ENCODE data around the gene PI4KA. TPM values are rescaled to one million over a fixed set of nuclear protein-coding genes. Genes with fewer than 3 reads are reported as not detected.

PI4KA gene
- total and polyA plus RNA-seq, 2 donors = 32.5 to 64.0 TPM

DNA sequence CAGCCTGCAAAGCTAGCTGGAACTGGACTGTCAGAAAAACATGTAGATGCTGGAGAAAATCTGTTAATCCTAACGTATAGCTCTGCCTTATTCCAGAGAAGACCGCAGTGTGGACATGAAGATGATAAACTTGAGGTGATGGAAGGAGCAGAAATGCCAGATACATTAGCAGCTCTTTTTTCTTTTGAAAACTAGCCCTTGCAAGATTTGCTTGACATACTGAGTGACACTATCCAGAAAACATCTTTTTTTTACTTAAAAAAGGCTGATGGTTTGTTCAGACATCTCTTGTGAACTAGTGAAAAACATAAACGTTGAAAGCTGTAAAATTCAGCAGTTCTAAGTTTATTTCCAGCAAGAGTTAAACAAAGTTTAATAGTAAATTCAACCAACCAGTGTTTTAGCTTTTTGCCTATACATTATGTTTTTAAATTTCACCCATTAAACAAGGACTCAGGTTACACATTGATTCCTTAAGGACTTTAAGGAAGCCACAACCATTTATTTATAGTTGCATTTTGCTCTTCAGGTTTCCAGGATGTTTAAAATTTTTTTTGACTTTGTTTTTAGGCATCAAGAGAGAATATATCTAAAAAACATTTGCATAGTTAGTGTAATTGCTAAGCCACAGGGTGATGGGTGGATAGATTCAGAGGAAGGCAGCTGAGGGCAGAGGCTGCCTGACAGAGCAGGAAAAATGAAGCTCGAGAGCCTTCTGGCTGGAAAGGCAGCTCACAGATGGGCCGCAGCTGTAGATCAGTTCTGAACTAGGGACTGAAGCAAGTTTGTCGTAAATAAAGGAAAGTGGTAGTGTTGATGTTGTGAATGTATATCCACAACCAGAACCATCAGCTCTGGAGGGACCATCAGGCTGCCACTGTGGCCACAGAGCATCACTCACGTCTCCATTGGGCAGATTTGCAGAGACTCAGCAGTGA lies 9.7 kb upstream of the PI4KA start:
- no peak for DNase-seq (ENCODE audit: low read depth in 6 of 9, low spot score in 9 of 9)
- H3K36me3 ChIP-seq (ENCODE audit: control insufficient read depth in 2 of 2, insufficient read depth in 2 of 2, low read length in 1 of 2) = peaks cover 27 to 29% of the 10 kb centered on the region in 2 donors
- H3K27ac ChIP-seq (ENCODE audit: low read depth in 1 of 2, low read length in 1 of 2) = no peak overlapping the region
- H3K9me3 ChIP-seq (ENCODE audit: control insufficient read depth in 2 of 2, insufficient read depth in 1 of 2, low read length in 1 of 2) = no peaks in the 10 kb centered on the region
- WGBS = 93% methylated on average over 7 of the region's 7 CpGs
- no peak overlapping the region for H3K4me3 ChIP-seq (ENCODE audit: low read length in 2 of 2)
- no peaks in the 10 kb centered on the region for H3K27me3 ChIP-seq (ENCODE audit: control insufficient read depth in 2 of 2, insufficient read depth in 1 of 2, low read length in 1 of 2)
- peaks cover 2 to 12% of the 10 kb centered on the region in 2 donors for H3K4me1 ChIP-seq (ENCODE audit: control insufficient read depth in 2 of 2, insufficient read depth in 2 of 2, low read length in 2 of 2)

DNA sequence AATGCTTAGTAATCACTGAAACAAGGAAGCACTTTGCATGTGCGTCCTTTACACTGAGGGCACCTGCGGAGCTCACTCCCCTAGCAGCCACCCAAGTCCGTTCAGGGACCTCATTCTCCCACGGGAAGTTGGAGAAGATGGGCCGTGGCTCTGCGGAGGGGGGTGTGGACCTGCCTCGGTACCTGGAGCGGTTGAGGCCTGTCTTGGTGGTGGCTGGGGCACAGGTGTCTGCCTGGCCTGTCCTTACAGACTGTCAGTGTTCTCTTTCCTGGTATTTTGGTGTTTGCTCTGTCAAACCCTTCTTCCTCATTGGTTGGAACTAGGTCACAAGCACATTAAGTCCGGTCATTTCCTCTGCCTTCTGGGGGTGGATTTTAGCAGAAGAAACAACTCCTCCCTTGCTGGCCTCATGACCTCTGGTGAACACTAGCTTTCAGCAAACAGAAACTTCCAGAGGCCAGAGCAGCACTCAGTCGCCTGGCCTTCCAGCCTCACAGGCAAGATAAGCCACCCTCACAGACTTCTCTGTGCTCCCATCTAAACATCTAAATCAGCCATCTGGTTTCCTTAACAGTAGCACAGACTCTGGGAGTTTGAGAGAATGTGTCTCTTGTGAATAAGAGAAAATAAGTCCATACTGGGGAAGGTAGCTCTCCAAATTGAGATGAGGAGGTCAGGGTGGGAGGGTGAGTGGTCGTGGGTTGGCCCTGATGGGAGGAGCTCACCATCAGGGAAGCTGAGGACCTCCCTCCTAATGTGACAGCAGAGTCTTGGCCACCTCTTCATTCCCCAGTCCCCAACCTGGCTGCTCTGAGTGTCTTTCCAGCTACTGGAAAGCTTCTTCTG lies 8.8 kb upstream of the PI4KA start:
- Histone ChIP-seq H3K9me3 (ENCODE audit: control insufficient read depth in 2 of 2, insufficient read depth in 1 of 2, low read length in 1 of 2) (no peaks in the 10 kb centered on the region), H3K36me3 (ENCODE audit: control insufficient read depth in 2 of 2, insufficient read depth in 2 of 2, low read length in 1 of 2) (peaks cover 24 to 32% of the 10 kb centered on the region in 2 donors), H3K4me1 (ENCODE audit: control insufficient read depth in 2 of 2, insufficient read depth in 2 of 2, low read length in 2 of 2) (peaks cover 2 to 15% of the 10 kb centered on the region in 2 donors), H3K27ac (ENCODE audit: low read depth in 1 of 2, low read length in 1 of 2) (peak overlapping the region; percentile 37 to 46), H3K27me3 (ENCODE audit: control insufficient read depth in 2 of 2, insufficient read depth in 1 of 2, low read length in 1 of 2) (no peaks in the 10 kb centered on the region), H3K4me3 (ENCODE audit: low read length in 2 of 2) (no peak overlapping the region)
- DNase-seq (ENCODE audit: low read depth in 6 of 9, low spot score in 9 of 9) = no peak
- 89% methylated on average over 11 of the region's 11 CpGs for WGBS

DNA sequence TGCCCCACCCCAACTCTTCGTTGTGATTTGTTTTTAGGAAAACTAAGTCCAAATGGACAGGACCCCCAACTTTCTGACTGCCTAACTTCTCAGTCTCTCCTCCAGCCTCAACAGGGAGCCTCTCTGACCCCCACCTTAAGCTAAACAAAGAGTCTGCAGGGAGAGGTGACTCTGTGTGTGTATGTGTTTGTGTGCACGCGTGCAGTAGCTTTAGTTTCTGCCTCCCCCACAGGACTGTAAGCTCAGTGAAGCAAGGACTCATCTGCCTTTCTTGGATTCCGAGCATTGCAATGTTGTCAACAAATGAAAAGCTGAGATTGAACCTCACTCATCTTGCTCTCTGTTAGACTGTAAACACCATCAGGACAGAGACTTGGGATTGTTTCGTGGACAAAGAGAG lies 8.1 kb upstream of the PI4KA start:
- DNase-seq (ENCODE audit: low read depth in 6 of 9, low spot score in 9 of 9) = no peak
- H3K4me3 ChIP-seq (ENCODE audit: low read length in 2 of 2) = no peak overlapping the region
- H3K27ac ChIP-seq (ENCODE audit: low read depth in 1 of 2, low read length in 1 of 2) = no peak overlapping the region
- H3K9me3 ChIP-seq (ENCODE audit: control insufficient read depth in 2 of 2, insufficient read depth in 1 of 2, low read length in 1 of 2) = no peaks in the 10 kb centered on the region
- no peaks in the 10 kb centered on the region for H3K27me3 ChIP-seq (ENCODE audit: control insufficient read depth in 2 of 2, insufficient read depth in 1 of 2, low read length in 1 of 2)
- 94% methylated on average over 5 of the region's 5 CpGs for WGBS
- peaks cover 29 to 34% of the 10 kb centered on the region in 2 donors for H3K36me3 ChIP-seq (ENCODE audit: control insufficient read depth in 2 of 2, insufficient read depth in 2 of 2, low read length in 1 of 2)
- H3K4me1 ChIP-seq (ENCODE audit: control insufficient read depth in 2 of 2, insufficient read depth in 2 of 2, low read length in 2 of 2) = peaks cover 2 to 15% of the 10 kb centered on the region in 2 donors

DNA sequence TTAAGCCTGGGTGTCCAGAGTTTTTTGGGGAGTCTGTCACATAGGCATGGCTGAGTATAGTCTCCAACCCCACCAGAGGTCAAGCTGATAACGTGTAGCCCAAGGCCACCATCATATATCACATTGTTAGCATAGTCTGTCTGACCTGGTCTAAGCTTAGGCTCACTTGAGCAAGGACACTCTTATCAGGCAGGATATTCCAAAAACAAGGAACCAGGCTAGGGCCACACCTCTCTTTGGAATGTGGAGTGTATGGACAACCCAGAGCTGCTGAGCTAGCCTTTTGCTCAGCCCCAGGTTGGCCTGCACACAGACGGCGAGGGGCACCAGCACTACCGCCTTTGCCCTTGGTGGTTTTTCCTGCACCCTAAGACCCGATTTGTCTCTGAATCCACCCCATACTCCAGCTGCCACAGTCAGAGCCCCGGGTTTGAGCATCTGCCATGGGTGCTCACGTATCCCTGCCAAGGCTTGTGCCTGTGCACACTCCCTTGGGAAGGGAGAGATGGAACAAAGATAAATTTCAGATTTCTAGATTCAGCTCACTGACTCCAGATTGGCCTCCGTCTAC lies 7.3 kb upstream of the PI4KA start:
- Histone ChIP-seq H3K4me1 (ENCODE audit: control insufficient read depth in 2 of 2, insufficient read depth in 2 of 2, low read length in 2 of 2) (peaks cover 2 to 15% of the 10 kb centered on the region in 2 donors), H3K36me3 (ENCODE audit: control insufficient read depth in 2 of 2, insufficient read depth in 2 of 2, low read length in 1 of 2) (peaks cover 26 to 28% of the 10 kb centered on the region in 2 donors)
- no peak for DNase-seq (ENCODE audit: low read depth in 6 of 9, low spot score in 9 of 9)

DNA sequence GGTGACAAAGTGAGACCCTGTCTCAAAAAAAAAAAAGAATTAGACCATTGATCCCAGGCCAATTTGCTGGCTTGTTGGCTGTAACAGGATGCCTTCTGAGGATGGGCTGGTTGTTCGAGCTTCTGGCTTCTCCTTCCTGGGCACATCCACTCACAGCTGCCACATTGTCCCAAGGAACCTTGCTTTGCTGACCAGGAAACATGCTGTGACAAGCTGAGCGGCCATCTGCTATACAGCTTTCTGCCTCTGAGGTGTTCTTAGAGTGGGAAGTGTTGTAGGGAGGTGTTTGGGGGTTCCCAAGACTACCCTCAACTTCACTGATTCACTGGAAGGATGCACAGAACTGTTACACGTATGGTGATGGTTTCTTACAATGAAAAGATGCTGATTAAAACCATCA lies 6.7 kb upstream of the PI4KA start:
- H3K27ac ChIP-seq (ENCODE audit: low read depth in 1 of 2, low read length in 1 of 2) = no peak overlapping the region
- H3K36me3 ChIP-seq (ENCODE audit: control insufficient read depth in 2 of 2, insufficient read depth in 2 of 2, low read length in 1 of 2) = peaks cover 19 to 21% of the 10 kb centered on the region in 2 donors
- no peak overlapping the region for H3K4me3 ChIP-seq (ENCODE audit: low read length in 2 of 2)

More for the DNA sequence above, 7.3 kb upstream of the PI4KA start:
- Histone ChIP-seq H3K27ac (ENCODE audit: low read depth in 1 of 2, low read length in 1 of 2) (no peak overlapping the region), H3K9me3 (ENCODE audit: control insufficient read depth in 2 of 2, insufficient read depth in 1 of 2, low read length in 1 of 2) (no peaks in the 10 kb centered on the region), H3K4me3 (ENCODE audit: low read length in 2 of 2) (no peak overlapping the region), H3K27me3 (ENCODE audit: control insufficient read depth in 2 of 2, insufficient read depth in 1 of 2, low read length in 1 of 2) (no peaks in the 10 kb centered on the region)
- WGBS = 97% methylated on average over 8 of the region's 8 CpGs

DNA sequence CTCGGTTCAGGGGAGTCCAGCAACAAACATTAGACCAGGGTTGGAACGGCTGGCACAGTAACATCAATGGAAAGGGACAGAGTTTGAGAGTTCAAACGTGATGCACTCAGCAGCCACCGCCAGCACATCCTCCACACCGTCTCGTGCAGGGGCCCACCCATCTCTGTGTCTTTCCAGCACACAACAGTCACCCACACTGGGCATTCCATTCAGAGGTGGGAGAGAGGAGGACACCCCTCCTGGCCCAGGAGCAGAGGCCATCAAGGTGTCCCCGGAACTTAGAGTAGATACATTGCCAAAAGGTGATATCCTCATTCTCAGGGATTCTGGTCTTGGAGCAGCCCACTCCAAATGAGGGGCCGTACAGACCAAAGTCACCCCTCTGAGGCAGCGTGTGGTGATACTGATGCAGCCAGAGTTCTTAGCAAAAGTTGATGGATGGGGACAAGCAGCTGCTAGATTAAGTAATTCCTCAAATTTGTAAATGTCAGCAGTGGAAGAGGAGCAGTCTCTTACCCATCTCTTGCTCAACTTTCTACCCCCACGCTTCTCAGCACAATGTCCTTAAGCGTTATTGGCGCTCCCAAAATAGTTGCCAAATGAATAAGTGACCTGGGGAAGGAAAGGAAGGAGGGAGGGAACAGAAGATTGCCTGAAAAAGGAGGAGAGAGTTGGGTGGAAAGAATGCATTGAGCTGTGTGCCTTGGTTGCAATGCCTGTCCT lies 5.7 kb upstream of the PI4KA start:
- Histone ChIP-seq H3K27me3 (ENCODE audit: control insufficient read depth in 2 of 2, insufficient read depth in 1 of 2, low read length in 1 of 2) (no peaks in the 10 kb centered on the region), H3K4me1 (ENCODE audit: control insufficient read depth in 2 of 2, insufficient read depth in 2 of 2, low read length in 2 of 2) (peaks cover 8 to 27% of the 10 kb centered on the region in 2 donors), H3K27ac (ENCODE audit: low read depth in 1 of 2, low read length in 1 of 2) (no peak overlapping the region), H3K9me3 (ENCODE audit: control insufficient read depth in 2 of 2, insufficient read depth in 1 of 2, low read length in 1 of 2) (no peaks in the 10 kb centered on the region), H3K36me3 (ENCODE audit: control insufficient read depth in 2 of 2, insufficient read depth in 2 of 2, low read length in 1 of 2) (peaks cover 16 to 18% of the 10 kb centered on the region in 2 donors), H3K4me3 (ENCODE audit: low read length in 2 of 2) (no peak overlapping the region)
- DNase-seq (ENCODE audit: low read depth in 6 of 9, low spot score in 9 of 9) = no peak
- WGBS = 94% methylated on average over 12 of the region's 12 CpGs

More for the DNA sequence above, 6.7 kb upstream of the PI4KA start:
- no peak for DNase-seq (ENCODE audit: low read depth in 6 of 9, low spot score in 9 of 9)
- WGBS = 93% methylated on average over 3 of the region's 3 CpGs
- Histone ChIP-seq H3K4me1 (ENCODE audit: control insufficient read depth in 2 of 2, insufficient read depth in 2 of 2, low read length in 2 of 2) (peaks cover 2 to 18% of the 10 kb centered on the region in 2 donors), H3K27me3 (ENCODE audit: control insufficient read depth in 2 of 2, insufficient read depth in 1 of 2, low read length in 1 of 2) (no peaks in the 10 kb centered on the region), H3K9me3 (ENCODE audit: control insufficient read depth in 2 of 2, insufficient read depth in 1 of 2, low read length in 1 of 2) (no peaks in the 10 kb centered on the region)

DNA sequence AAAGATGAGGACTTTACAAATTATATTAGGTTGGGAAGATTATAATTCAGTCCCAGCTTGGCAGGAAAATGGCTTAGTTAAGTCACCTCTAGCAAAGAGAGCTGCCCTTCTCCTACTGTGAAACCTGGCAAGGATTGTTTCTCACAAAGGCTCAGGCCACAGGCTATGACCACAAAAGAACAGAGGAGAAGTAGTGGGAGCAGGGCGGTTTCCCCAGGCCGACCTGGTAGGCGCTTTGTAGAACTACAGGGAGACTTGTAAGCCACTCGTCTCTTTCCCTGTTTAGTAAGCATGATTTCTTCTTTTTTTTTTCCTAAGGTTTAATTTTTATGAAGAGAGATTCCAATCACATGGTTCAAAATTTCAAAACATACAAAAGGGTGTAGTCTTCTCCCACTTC lies 4.8 kb upstream of the PI4KA start:
- Histone ChIP-seq H3K4me1 (ENCODE audit: control insufficient read depth in 2 of 2, insufficient read depth in 2 of 2, low read length in 2 of 2) (peaks cover 9 to 27% of the 10 kb centered on the region in 2 donors), H3K4me3 (ENCODE audit: low read length in 2 of 2) (no peak overlapping the region), H3K36me3 (ENCODE audit: control insufficient read depth in 2 of 2, insufficient read depth in 2 of 2, low read length in 1 of 2) (peaks cover 16 to 18% of the 10 kb centered on the region in 2 donors), H3K9me3 (ENCODE audit: control insufficient read depth in 2 of 2, insufficient read depth in 1 of 2, low read length in 1 of 2) (no peaks in the 10 kb centered on the region), H3K27me3 (ENCODE audit: control insufficient read depth in 2 of 2, insufficient read depth in 1 of 2, low read length in 1 of 2) (no peaks in the 10 kb centered on the region), H3K27ac (ENCODE audit: low read depth in 1 of 2, low read length in 1 of 2) (no peak overlapping the region)
- 45% methylated on average over 4 of the region's 4 CpGs for WGBS
- no peak for DNase-seq (ENCODE audit: low read depth in 6 of 9, low spot score in 9 of 9)

DNA sequence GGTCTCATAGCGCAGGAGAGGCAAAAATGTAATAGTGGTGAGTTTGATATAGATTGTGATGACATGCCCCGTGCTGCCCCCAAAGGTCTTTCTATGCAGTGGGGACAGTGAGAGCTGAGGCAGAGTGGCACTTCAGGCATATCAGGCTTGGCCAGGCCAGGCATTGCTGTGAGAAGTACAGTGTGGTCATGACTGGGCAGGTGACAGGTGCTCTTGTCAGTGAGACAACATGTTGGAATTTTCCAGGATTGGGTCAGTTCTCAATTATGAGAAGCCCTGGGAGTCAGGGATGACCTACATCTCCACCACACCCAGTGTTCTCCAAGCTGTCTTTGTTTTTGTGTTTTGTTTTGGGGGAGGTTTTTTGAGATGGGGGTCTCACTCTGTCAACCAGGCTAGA lies 3.9 kb upstream of the PI4KA start:
- DNase-seq (ENCODE audit: low read depth in 6 of 9, low spot score in 9 of 9) = no peak
- peaks cover 9 to 31% of the 10 kb centered on the region in 2 donors for H3K4me1 ChIP-seq (ENCODE audit: control insufficient read depth in 2 of 2, insufficient read depth in 2 of 2, low read length in 2 of 2)
- 93% methylated on average over 2 of the region's 2 CpGs for whole genome bisulfite sequencing
- no peaks in the 10 kb centered on the region for H3K9me3 ChIP-seq (ENCODE audit: control insufficient read depth in 2 of 2, insufficient read depth in 1 of 2, low read length in 1 of 2)
- H3K27me3 ChIP-seq (ENCODE audit: control insufficient read depth in 2 of 2, insufficient read depth in 1 of 2, low read length in 1 of 2) = no peaks in the 10 kb centered on the region
- H3K4me3 ChIP-seq (ENCODE audit: low read length in 2 of 2) = no peak overlapping the region
- peaks cover 14 to 17% of the 10 kb centered on the region in 2 donors for H3K36me3 ChIP-seq (ENCODE audit: control insufficient read depth in 2 of 2, insufficient read depth in 2 of 2, low read length in 1 of 2)
- no peak overlapping the region for H3K27ac ChIP-seq (ENCODE audit: low read depth in 1 of 2, low read length in 1 of 2)

Measured in thymus (tissue), 11 donors.